ENCODE results near the gene EPS15.

DNA sequence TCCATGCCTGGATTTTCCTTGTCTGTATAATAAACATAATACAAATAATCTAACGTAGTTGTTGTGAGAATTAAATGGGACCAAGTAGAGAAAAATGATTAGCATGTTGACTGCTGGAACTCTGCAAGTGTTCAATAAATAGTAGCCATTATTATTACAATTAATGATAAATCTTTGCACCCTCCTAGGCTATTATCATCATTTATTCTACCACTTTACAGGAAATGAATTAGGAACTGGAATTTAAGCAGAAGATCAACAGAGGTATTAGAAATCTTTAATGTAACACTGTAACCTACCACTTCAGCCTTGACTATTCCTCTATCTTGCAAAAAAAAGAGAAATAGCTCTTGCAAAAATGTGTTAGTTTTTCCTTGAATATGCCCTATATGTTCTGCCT lies 126.8 kb downstream of the EPS15 start:
- no peak for TF ChIP-seq POLR2A (IDR thresholded peaks at IDR 0.05; ENCODE audit: low read length)
- TF ChIP-seq GATA1 (IDR thresholded peaks at IDR 0.05; ENCODE audit: low read depth, low read length), result no peak
